CD14-positive monocyte (primary cell): ENCODE measurements around the gene TBCC. TPM values are rescaled to one million over a fixed set of nuclear protein-coding genes. Genes with fewer than 3 reads are reported as not detected.

ENCODE experiments used
- DNase-seq, 3 donors: peaks; one replicate each; pipeline ENCODE4 v3.0.0-alpha.2; 2011 to 2022
- H2AFZ ChIP-seq: 2 replicates; pipeline ENCODE4 v1.6.0; 2012; ENCODE audit warnings: mild to moderate bottlenecking, low read depth, low read length, inconsistent platforms; ENCODE audit not compliant: insufficient read depth, poor library complexity, severe bottlenecking
- H3K27ac ChIP-seq, 2 donors: 1 replicate in 1 of 2; 2 replicates in 1 of 2; pipeline ENCODE4 v1.5.1; 2012 to 2013; ENCODE audit warnings: low read length in 2 of 2, control low read depth in 1 of 2, inconsistent platforms in 1 of 2, low read depth in 1 of 2, mild to moderate bottlenecking in 1 of 2
- H3K27me3 ChIP-seq, 2 donors: one replicate each; pipeline versions ENCODE4 v1.6.0 to v1.6.1; 2011 to 2013; ENCODE audit warnings: low read length in 2 of 2; ENCODE audit not compliant: control insufficient read depth in 2 of 2, insufficient read depth in 2 of 2
- H3K36me3 ChIP-seq, 2 donors: replicated peaks in 1 of 2; 1 replicate in 1 of 2; 2 replicates in 1 of 2; pipeline versions ENCODE4 v1.5.1 to v1.6.1; 2012 to 2013; ENCODE audit warnings: low read length in 2 of 2, control low read depth in 1 of 2, inconsistent platforms in 1 of 2, mild to moderate bottlenecking in 1 of 2; ENCODE audit not compliant: insufficient read depth in 2 of 2, control insufficient read depth in 1 of 2
- H3K4me1 ChIP-seq, 2 donors: 1 replicate in 1 of 2; 2 replicates in 1 of 2; pipeline versions ENCODE4 v1.5.1 to v1.6.1; 2012 to 2013; ENCODE audit warnings: low read length in 2 of 2, control low read depth in 1 of 2, inconsistent platforms in 1 of 2, mild to moderate bottlenecking in 1 of 2, moderate library complexity in 1 of 2; ENCODE audit not compliant: insufficient read depth in 2 of 2, control insufficient read depth in 1 of 2
- H3K4me2 ChIP-seq: replicated peaks from 2 replicates; pipeline ENCODE3; 2012; ENCODE audit warnings: low read length, moderate library complexity, mild to moderate bottlenecking; ENCODE audit not compliant: poor library complexity, severe bottlenecking; ENCODE audit errors: extremely low read depth
- H3K4me3 ChIP-seq, 3 experiments: fragments of 200-600 bp in 1 of 3; sonication (generic) in 1 of 3; replicated peaks in 1 of 3; 1 replicate in 2 of 3; 2 replicates in 1 of 3; pipeline ENCODE4 v1.5.1; 2011 to 2013; ENCODE audit warnings: low read length in 3 of 3, mild to moderate bottlenecking in 3 of 3, control low read depth in 2 of 3, low read depth in 2 of 3, inconsistent platforms in 1 of 3, moderate library complexity in 1 of 3
- H3K79me2 ChIP-seq: 2 replicates; pipeline ENCODE4 v1.6.0; 2012; ENCODE audit warnings: mild to moderate bottlenecking, control low read depth, inconsistent platforms, low read length, moderate library complexity; ENCODE audit not compliant: insufficient read depth
- H3K9ac ChIP-seq: 2 replicates; pipeline ENCODE4 v1.6.0; 2017; ENCODE audit warnings: low read length, mild to moderate bottlenecking; ENCODE audit not compliant: insufficient read depth, poor library complexity, severe bottlenecking
- H3K9me3 ChIP-seq, 2 donors: replicated peaks in 1 of 2; 1 replicate in 1 of 2; 2 replicates in 1 of 2; pipeline versions ENCODE4 v1.5.1 to v1.6.1; 2012 to 2013; ENCODE audit warnings: low read length in 2 of 2, control low read depth in 1 of 2; ENCODE audit not compliant: control insufficient read depth in 1 of 2, insufficient read depth in 1 of 2
- H4K20me1 ChIP-seq: 2 replicates; pipeline ENCODE4 v1.6.0; 2012; ENCODE audit warnings: mild to moderate bottlenecking, low read length, control low read depth, moderate library complexity; ENCODE audit not compliant: insufficient read depth
- H3K27ac Mint-ChIP-seq, 7 donors: one replicate each; pipeline ENCODE4 v1.8.0; 2020; ENCODE audit warnings: mild to moderate bottlenecking in 7 of 7, mixed read lengths in 7 of 7, moderate library complexity in 6 of 7, inconsistent platforms in 2 of 7
- H3K27me3 Mint-ChIP-seq, 3 donors: one replicate each; pipeline ENCODE4 v1.8.0; 2021 to 2022; ENCODE audit warnings: low read depth in 3 of 3, mild to moderate bottlenecking in 3 of 3, mixed read lengths in 3 of 3, moderate library complexity in 3 of 3, inconsistent platforms in 1 of 3
- H3K36me3 Mint-ChIP-seq, 2 donors: one replicate each; pipeline ENCODE4 v1.8.0; 2020; ENCODE audit warnings: mixed read lengths in 2 of 2, inconsistent platforms in 1 of 2, mild to moderate bottlenecking in 1 of 2
- H3K4me1 Mint-ChIP-seq: one replicate; pipeline ENCODE4 v1.8.0; 2020; ENCODE audit warnings: mild to moderate bottlenecking, mixed read lengths
- H3K4me3 Mint-ChIP-seq, 2 donors: one replicate each; pipeline ENCODE4 v1.8.0; 2020; ENCODE audit warnings: mild to moderate bottlenecking in 2 of 2, mixed read lengths in 2 of 2, moderate library complexity in 1 of 2
- H3K9me3 Mint-ChIP-seq, 7 donors: one replicate each; pipeline ENCODE4 v1.8.0; 2020 to 2022; ENCODE audit warnings: mixed read lengths in 7 of 7, mild to moderate bottlenecking in 6 of 7, moderate library complexity in 6 of 7, inconsistent platforms in 2 of 7
- intact Hi-C, 2 donors: fragments of 100-400 bp; cut with micrococcal nuclease; formaldehyde crosslinking; loops; one replicate each; pipeline versions ENCODE4 v1.15.0 to v1.15.1; 2023
- polyA plus RNA-seq, 3 donors: library from polyadenylated mRNA; depleted of rRNA in 1 of 3; unstranded in 2 of 3; stranded (reverse) in 1 of 3; fragments of 300-500 nt in 2 of 3; fragments of >200 nt in 1 of 3; fragmentation: Illumina TruSeq in 2 of 3; gene quantifications; 1 replicate in 2 of 3; 2 replicates in 1 of 3; pipeline ENCODE4 v1.2.3, GENCODE V29; 2012 to 2021
- TF ChIP-seq, protein P1 (sequence below): fragments of 200-600 bp; IDR thresholded peaks from one replicate; pipeline ENCODE4 v1.8.0; 2022; ENCODE audit warnings: antibody characterized with exemption, mild to moderate bottlenecking

Gene TBCC
- polyA plus RNA-seq, 3 donors, result 19.3 to 31.3 (median 30.7) TPM

DNA sequence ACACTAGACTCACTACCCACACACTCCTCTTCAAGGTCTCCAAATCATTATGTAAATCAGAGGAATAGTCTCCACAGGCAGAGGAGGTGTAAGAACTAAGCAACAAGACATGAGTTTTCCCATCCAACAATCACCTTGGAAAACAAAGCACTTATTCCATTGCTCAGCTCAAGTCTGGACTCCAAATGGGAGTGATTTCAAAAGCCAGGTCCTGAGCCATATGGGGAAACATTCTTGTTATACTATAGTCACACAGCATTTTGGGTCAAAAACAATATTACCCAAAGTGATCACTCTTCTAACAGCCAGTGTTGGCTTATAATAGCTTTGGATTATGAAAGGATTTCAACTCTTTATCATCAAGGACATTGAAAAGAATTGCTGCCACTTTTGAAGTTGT, 19.9 kb downstream of the TBCC start:
- Mint-ChIP-seq H3K27me3 (peaks cover 2 to 11% (median 7%) of the 10 kb centered on the region in 3 donors), H3K27ac (peak overlapping the region in 5 of 7 donors; percentile 48 to 87 (median 81)), H3K9me3 (peaks cover 0 to 1% (median 0%) of the 10 kb centered on the region in 7 donors), H3K36me3 (no peaks in the 10 kb centered on the region), H3K4me3 (peak overlapping the region in 1 of 2 donors; percentile 99), H3K4me1 (peaks cover 18% of the 10 kb centered on the region)
- Histone ChIP-seq H3K79me2 (no peaks in the 10 kb centered on the region), H3K27ac (no peak overlapping the region), H3K4me1 (peaks cover 5 to 16% of the 10 kb centered on the region in 2 donors), H3K4me3 (peak overlapping the region in 1 of 3 experiments; percentile 77), H4K20me1 (no peaks in the 10 kb centered on the region), H3K9ac (no peak overlapping the region), H3K4me2 (peak overlapping the region; percentile 88), H3K36me3 (no peaks in the 10 kb centered on the region), H2AFZ (peak overlapping the region; percentile 97), H3K9me3 (no peaks in the 10 kb centered on the region), H3K27me3 (no peaks in the 10 kb centered on the region)
- TF ChIP-seq, protein P1, sequence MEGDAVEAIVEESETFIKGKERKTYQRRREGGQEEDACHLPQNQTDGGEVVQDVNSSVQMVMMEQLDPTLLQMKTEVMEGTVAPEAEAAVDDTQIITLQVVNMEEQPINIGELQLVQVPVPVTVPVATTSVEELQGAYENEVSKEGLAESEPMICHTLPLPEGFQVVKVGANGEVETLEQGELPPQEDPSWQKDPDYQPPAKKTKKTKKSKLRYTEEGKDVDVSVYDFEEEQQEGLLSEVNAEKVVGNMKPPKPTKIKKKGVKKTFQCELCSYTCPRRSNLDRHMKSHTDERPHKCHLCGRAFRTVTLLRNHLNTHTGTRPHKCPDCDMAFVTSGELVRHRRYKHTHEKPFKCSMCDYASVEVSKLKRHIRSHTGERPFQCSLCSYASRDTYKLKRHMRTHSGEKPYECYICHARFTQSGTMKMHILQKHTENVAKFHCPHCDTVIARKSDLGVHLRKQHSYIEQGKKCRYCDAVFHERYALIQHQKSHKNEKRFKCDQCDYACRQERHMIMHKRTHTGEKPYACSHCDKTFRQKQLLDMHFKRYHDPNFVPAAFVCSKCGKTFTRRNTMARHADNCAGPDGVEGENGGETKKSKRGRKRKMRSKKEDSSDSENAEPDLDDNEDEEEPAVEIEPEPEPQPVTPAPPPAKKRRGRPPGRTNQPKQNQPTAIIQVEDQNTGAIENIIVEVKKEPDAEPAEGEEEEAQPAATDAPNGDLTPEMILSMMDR, result no peak
- DNase-seq, result no peak
- intact Hi-C loops, result loop anchor here (2.0 to 10.0 kb wide), 3 partner anchors 59 to 65 kb away; partner anchors contain the start of gene BICRAL (in 1 of the 2)

DNA sequence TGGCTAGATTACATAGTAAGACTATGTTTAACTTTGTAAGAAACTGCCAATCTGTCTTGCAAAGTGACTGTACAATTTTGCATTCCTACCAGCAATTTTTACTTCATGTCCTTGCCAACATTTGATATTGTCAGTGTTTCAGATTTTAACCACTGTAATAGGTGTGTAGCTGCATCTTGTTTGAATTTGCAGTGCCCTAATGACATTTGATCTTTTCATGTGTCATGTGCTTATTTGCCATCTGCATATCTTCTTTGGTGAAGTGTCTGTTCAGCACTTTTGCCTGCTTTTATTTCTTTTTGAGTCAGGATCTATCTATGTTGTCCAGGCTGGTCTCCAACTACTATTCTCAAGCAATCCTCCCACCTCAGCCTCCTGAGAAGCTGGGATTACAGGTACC, 21.1 kb downstream of the TBCC start:
- no peaks in the 10 kb centered on the region for H3K9me3 ChIP-seq
- no peak overlapping the region for H3K9ac ChIP-seq
- H3K4me1 ChIP-seq, result peaks cover 5 to 16% of the 10 kb centered on the region in 2 donors
- no peaks in the 10 kb centered on the region for H3K79me2 ChIP-seq
- Mint-ChIP-seq H3K4me3 (no peak overlapping the region), H3K27me3 (peaks cover 2 to 13% (median 10%) of the 10 kb centered on the region in 3 donors), H3K27ac (no peak overlapping the region), H3K9me3 (peaks cover 0 to 1% (median 0%) of the 10 kb centered on the region in 7 donors), H3K4me1 (peaks cover 18% of the 10 kb centered on the region), H3K36me3 (no peaks in the 10 kb centered on the region)
- H3K27ac ChIP-seq, result no peak overlapping the region
- DNase-seq, result no peak
- no peak overlapping the region for H2AFZ ChIP-seq
- H4K20me1 ChIP-seq, result no peaks in the 10 kb centered on the region
- intact Hi-C loops, result loop anchor here (5.0 to 10.0 kb wide), 2 partner anchors 60 to 63 kb away; partner anchors contain the start of gene BICRAL (in 1 of the 2)
- no peak overlapping the region for H3K4me3 ChIP-seq
- H3K27me3 ChIP-seq, result no peaks in the 10 kb centered on the region
- H3K4me2 ChIP-seq, result no peak overlapping the region
- no peaks in the 10 kb centered on the region for H3K36me3 ChIP-seq
- TF ChIP-seq, protein P1, result no peak
